NCI-H524 treated with DMSO at 0.1 percent for 48 hours (cell line): ENCODE data around the gene FAM210A.

Experiments
- DNase-seq: peaks from one replicate; lab custom pipeline; 2025; lab: John Stamatoyannopoulos, UW

FAM210A gene

GRCh38 chr18:13621886-13622619 is 104.3 kb downstream of the FAM210A start:
- no peak for DNase-seq

GRCh38 chr18:13621446-13621849 is 104.9 kb downstream of the FAM210A start:
- no peak for DNase-seq

- DNase-seq = no peak
These were observed 105.4 kb downstream of the FAM210A start for GRCh38 chr18:13620818-13621445.

- no peak for DNase-seq
These were observed 106.1 kb downstream of the FAM210A start for GRCh38 chr18:13620206-13620672.

GRCh38 chr18:13619505-13620205 is 106.7 kb downstream of the FAM210A start:
- DNase-seq = no peak

GRCh38 chr18:13618760-13619438 is 107.5 kb downstream of the FAM210A start:
- DNase-seq = no peak

GRCh38 chr18:13617826-13618515 is 108.4 kb downstream of the FAM210A start:
- no peak for DNase-seq

GRCh38 chr18:13616525-13617035 is 109.8 kb downstream of the FAM210A start:
- DNase-seq = no peak

GRCh38 chr18:13616041-13616440 is 110.3 kb downstream of the FAM210A start:
- DNase-seq = no peak

- no peak for DNase-seq
These were observed 110.9 kb downstream of the FAM210A start for GRCh38 chr18:13615432-13615861.

GRCh38 chr18:13614641-13615288 is 111.6 kb downstream of the FAM210A start:
- DNase-seq = no peak

- no peak for DNase-seq
These were observed 112.5 kb downstream of the FAM210A start for GRCh38 chr18:13613591-13614501.
